ENCODE data around the gene CA5A. TPM values are rescaled to one million over a fixed set of nuclear protein-coding genes. Genes with fewer than 3 reads are reported as not detected.

Gene CA5A
- total and polyA plus RNA-seq, 11 donors = 0.08 to 0.44 (median 0.25) TPM; not detected in 8

DNA sequence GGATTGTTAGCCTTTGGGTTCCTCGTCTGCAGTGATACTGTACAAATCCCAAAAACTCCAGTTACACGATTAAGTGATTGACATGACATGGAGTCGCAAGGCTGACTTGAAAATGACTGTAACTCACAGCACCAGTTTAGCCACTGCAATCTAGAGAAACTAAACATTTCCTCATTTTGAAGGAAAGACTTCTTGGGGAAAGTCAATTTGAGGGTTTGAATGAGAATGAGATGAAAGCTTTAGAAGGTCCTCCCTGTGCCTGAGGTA, 19.7 kb upstream of the CA5A start:
- Histone ChIP-seq H3K27ac (peak overlapping the region; percentile 10 to 99 (median 48)), H3K9me3 (no peaks in the 10 kb centered on the region), H3K27me3 (no peaks in the 10 kb centered on the region), H3K4me3 (peak overlapping the region in 5 of 12 donors; percentile 34 to 44 (median 39)), H3K36me3 (peaks cover 0 to 9% (median 0%) of the 10 kb centered on the region in 9 donors), H3K4me1 (peaks cover 0 to 74% (median 39%) of the 10 kb centered on the region in 12 donors)
- no peak for TF ChIP-seq CTCF (IDR thresholded peaks at IDR 0.05)
- no peak for TF ChIP-seq POLR2A (IDR thresholded peaks at IDR 0.05)
- WGBS, 4 donors = 40 to 68% (median 60%) methylated on average over 3 of the region's 3 CpGs
- ATAC-seq (no peak), DNase-seq (no peak)
- intact Hi-C loops (cut with DNase I) = loop anchor here in 1 of 10 donors (10.0 kb wide), 1 partner anchor 579 kb away; no protein-coding TSS in a partner anchor

- 81 to 87% (median 85%) methylated on average over 18 of the region's 18 CpGs for WGBS, 4 donors
- no peaks in the 10 kb centered on the region for H3K9me3 ChIP-seq
- TF ChIP-seq POLR2A (IDR thresholded peaks at IDR 0.05) (no peak), CTCF (IDR thresholded peaks at IDR 0.05) (no peak)
- no peaks in the 10 kb centered on the region for H3K27me3 ChIP-seq
- H3K27ac ChIP-seq = peak overlapping the region in 10 of 12 donors; percentile 10 to 99 (median 48)
- peaks cover 0 to 73% (median 39%) of the 10 kb centered on the region in 12 donors for H3K4me1 ChIP-seq
- H3K36me3 ChIP-seq = peaks cover 0 to 9% (median 0%) of the 10 kb centered on the region in 9 donors
- intact Hi-C loops (cut with DNase I) = loop anchor here in 1 of 10 donors (10.0 kb wide), 1 partner anchor 579 kb away; no protein-coding TSS in a partner anchor
- DNase-seq = no peak
- no peak for ATAC-seq
- H3K4me3 ChIP-seq = peak overlapping the region in 2 of 12 donors; percentile 39 to 44
Observed at GRCh38 chr16:87955302-87956097, 19.2 kb upstream of the CA5A start.

DNA sequence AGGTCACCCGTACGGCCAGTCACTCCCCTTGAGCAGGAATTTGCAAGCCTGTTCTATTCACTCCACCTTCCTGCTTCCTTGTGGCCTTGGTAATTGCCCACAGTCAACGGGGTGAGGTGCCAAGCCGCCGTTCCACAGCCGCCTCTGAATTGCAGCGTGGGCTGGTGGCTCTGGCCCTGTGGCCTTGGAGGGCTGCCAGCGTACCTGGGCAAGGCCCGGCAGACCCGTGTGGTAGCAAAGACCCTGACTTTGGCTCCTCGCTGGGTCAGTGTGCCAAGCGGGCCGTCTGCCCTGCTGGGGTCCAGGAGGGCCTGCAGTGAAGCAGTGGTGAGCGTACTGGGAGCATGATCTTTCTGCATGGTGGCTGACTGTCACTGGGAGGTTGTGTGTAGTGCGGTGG, 18.5 kb upstream of the CA5A start:
- H3K4me1 ChIP-seq = peaks cover 0 to 70% (median 39%) of the 10 kb centered on the region in 12 donors
- 67 to 77% (median 74%) methylated on average over 13 to 15 of the region's 15 CpGs for WGBS, 4 donors
- H3K9me3 ChIP-seq = no peaks in the 10 kb centered on the region
- intact Hi-C loops (cut with DNase I) = loop anchor here in 1 of 10 donors (10.0 kb wide), 1 partner anchor 580 kb away; no protein-coding TSS in a partner anchor
- H3K27ac ChIP-seq = peak overlapping the region in 9 of 12 donors; percentile 3 to 99 (median 40)
- peak in 1 of 5 donors; percentile 4 for DNase-seq
- no peak for TF ChIP-seq CTCF (IDR thresholded peaks at IDR 0.05)
- TF ChIP-seq POLR2A (IDR thresholded peaks at IDR 0.05) = no peak
- ATAC-seq = no peak
- H3K27me3 ChIP-seq = no peaks in the 10 kb centered on the region
- peaks cover 0 to 9% (median 0%) of the 10 kb centered on the region in 9 donors for H3K36me3 ChIP-seq
- peak overlapping the region in 1 of 12 donors; percentile 23 for H3K4me3 ChIP-seq

- peak overlapping the region in 9 of 12 donors; percentile 3 to 99 (median 44) for H3K27ac ChIP-seq
- TF ChIP-seq POLR2A (IDR thresholded peaks at IDR 0.05) = no peak
- no peak for TF ChIP-seq CTCF (IDR thresholded peaks at IDR 0.05)
Observed at GRCh38 chr16:87954361-87954760, 18.0 kb upstream of the CA5A start.

More at GRCh38 chr16:87954361-87954760, 18.0 kb upstream of the CA5A start:
- intact Hi-C loops (cut with DNase I) = loop anchor here in 1 of 10 donors (10.0 kb wide), 1 partner anchor 580 kb away; no protein-coding TSS in a partner anchor
- no peak for DNase-seq
- Histone ChIP-seq H3K9me3 (no peaks in the 10 kb centered on the region), H3K4me1 (peaks cover 0 to 70% (median 39%) of the 10 kb centered on the region in 12 donors), H3K27me3 (no peaks in the 10 kb centered on the region), H3K36me3 (peaks cover 0 to 9% (median 0%) of the 10 kb centered on the region in 9 donors), H3K4me3 (peak overlapping the region in 1 of 12 donors; percentile 23)
- 67 to 87% (median 76%) methylated on average over 14 of the region's 14 CpGs for WGBS, 4 donors
- no peak for ATAC-seq

Measured in heart left ventricle (tissue), 16 donors.